ENCODE results near the gene C22orf23. TPM values are rescaled to one million over a fixed set of nuclear protein-coding genes. Genes with fewer than 3 reads are reported as not detected.
A peak's percentile ranks its signal among the peaks of the same experiment; 100 is the strongest.

C22orf23 gene
- total RNA-seq, 3 donors from 2014 or later = not detected

DNA sequence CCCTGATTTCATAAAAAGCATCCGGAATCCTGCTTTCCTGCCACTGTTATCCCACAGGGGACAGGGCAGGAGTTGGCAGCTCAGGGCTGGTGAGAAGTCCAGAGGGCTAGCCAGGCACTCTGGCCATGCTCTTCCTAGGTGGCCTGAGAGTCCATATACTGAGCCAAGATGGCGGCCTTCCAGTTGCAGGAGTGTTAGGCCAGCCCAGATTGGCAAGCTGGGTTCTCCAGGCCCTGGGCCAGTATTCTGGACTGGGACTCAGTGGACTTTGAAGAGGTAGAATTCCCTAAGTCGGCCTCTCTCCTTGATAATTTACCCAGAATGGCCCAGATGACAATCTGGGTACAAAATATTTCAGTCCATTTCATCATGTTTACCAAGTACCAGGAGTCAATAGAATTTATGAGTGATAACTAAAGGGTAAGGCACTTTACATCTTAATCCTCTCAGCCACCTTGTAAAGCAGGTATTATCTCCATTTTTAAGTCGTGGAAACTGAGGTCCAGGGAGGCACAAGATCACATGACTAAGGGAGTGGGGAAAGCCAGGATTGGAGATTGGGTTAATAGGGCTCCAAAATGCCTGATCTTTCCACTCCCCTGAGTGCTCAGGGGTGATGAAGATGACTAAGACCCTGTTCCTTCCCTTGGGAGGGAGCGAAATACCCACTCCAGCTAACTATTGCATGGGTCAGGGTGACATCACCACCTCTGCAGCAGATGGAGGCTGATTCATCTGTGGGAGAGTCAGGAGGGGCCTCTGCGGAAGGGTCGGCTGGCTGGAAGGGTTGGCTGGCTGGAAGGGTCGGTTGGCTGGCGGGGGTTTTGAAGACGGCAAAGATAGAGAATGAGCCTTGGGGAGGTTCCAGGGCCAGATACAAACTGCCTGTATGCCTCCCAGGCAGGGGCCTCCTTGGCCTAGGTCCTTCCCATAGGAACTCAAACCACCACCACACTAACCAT, 48.5 kb downstream of the C22orf23 start:
- Histone ChIP-seq H3K4me3 (no peak overlapping the region), H3K4me1 (ENCODE audit: low read depth) (peaks cover 4% of the 10 kb centered on the region), H3K9me3 (no peaks in the 10 kb centered on the region), H3K36me3 (ENCODE audit: low read depth) (no peaks in the 10 kb centered on the region)
- TF ChIP-seq CTCF (IDR thresholded peaks at IDR 0.05) = no peak
- peak in 2 of 3 donors; percentile 37 to 67 for DNase-seq
- intact Hi-C loops (cut with DNase I, micrococcal nuclease) = no loop called here
- ATAC-seq = peak; percentile 14

- no peaks in the 10 kb centered on the region for H3K36me3 ChIP-seq (ENCODE audit: low read depth)
- DNase-seq (no peak), ATAC-seq (no peak)
Measured at GRCh38 chr22:37898441-37899181, 54.8 kb downstream of the C22orf23 start.

GRCh38 chr22:37897807-37898206, 55.6 kb downstream of the C22orf23 start:
- Histone ChIP-seq H3K36me3 (ENCODE audit: low read depth) (no peaks in the 10 kb centered on the region), H3K4me3 (no peak overlapping the region), H3K9me3 (no peaks in the 10 kb centered on the region), H3K4me1 (ENCODE audit: low read depth) (no peaks in the 10 kb centered on the region)
- ATAC-seq = no peak
- TF ChIP-seq CTCF (IDR thresholded peaks at IDR 0.05) = no peak
- intact Hi-C loops (cut with DNase I, micrococcal nuclease) = no loop called here
- DNase-seq = no peak

More at GRCh38 chr22:37898441-37899181, 54.8 kb downstream of the C22orf23 start:
- no peak for TF ChIP-seq CTCF (IDR thresholded peaks at IDR 0.05)
- intact Hi-C loops (cut with DNase I, micrococcal nuclease) = no loop called here
- no peaks in the 10 kb centered on the region for H3K4me1 ChIP-seq (ENCODE audit: low read depth)
- H3K9me3 ChIP-seq = no peaks in the 10 kb centered on the region
- no peak overlapping the region for H3K4me3 ChIP-seq

DNA sequence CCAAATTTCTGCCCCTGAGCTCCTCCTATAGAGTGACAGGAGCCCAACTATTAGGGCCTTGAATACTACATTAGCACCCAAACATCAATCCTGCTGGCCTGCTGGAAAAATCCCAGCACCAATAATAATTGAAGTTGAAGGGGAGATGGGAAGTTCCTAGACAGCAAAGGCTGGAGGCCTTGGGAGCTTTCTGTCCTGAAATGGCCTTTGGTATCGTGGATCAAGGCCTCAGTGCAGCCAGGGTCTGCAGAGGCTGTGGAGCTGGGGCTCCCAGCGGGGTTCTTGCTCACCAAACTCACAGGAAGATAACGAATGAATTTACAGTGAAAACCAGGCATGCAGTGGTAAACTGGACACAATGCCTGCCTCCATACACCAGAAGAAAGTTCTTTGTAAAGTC, 56.5 kb downstream of the C22orf23 start:
- Histone ChIP-seq H3K9me3 (no peaks in the 10 kb centered on the region), H3K4me1 (ENCODE audit: low read depth) (no peaks in the 10 kb centered on the region), H3K36me3 (ENCODE audit: low read depth) (no peaks in the 10 kb centered on the region), H3K4me3 (no peak overlapping the region)
- no peak for DNase-seq
- TF ChIP-seq CTCF (IDR thresholded peaks at IDR 0.05) = no peak
- intact Hi-C loops (cut with DNase I, micrococcal nuclease) = no loop called here
- ATAC-seq = no peak

DNA sequence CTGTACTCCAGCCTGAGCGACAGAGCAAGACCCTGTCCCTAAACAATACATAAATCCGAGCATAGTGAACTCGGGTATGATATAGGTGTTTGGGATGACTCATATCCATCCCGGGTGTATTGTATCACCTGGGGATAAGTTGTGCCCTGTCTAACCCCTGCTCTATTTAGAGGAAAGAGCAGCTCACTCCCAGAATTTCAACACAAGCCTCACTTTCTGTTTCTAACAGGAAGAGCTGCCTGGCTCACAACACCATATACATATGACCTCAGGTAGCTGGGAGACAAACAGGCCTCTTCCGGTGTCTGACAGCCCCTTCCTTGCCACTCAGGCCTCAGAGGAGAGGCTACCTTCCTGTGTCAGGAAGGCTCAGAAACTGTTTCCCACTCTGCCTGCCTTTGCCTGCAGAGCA, 57.2 kb downstream of the C22orf23 start:
- H3K4me3 ChIP-seq = no peak overlapping the region
- no peak for TF ChIP-seq CTCF (IDR thresholded peaks at IDR 0.05)
- ATAC-seq = peak; percentile 94
- H3K36me3 ChIP-seq (ENCODE audit: low read depth) = no peaks in the 10 kb centered on the region
- peak in 1 of 3 donors; percentile 51 for DNase-seq
- no peaks in the 10 kb centered on the region for H3K9me3 ChIP-seq
- intact Hi-C loops (cut with DNase I, micrococcal nuclease) = no loop called here
- no peaks in the 10 kb centered on the region for H3K4me1 ChIP-seq (ENCODE audit: low read depth)
